Measurements from ENCODE around the gene FAIM2. TPM values are rescaled to one million over a fixed set of nuclear protein-coding genes. Genes with fewer than 3 reads are reported as not detected.

The FAIM2 gene
- total RNA-seq, 1 donor from 2014 or later, result not detected

DNA sequence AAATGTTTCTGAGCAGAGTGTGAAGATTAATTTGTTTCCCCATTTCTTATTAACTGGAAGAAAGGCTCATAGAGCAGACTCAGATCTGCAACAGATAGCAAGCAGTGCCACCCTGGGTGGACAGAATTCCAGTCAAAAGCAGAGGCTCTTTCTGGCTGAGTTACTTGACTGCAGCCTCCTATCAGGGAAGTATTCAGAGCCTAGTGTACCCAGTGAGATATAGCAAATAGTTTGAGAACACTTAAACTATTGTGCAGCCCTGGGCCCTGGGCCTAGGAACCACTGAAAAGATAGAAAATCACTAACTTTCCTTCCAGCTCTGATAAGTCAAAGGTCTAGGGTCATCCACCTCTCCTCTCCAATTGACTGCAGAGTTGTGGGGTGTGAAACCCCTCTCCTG is 35.6 kb upstream of the FAIM2 start:
- H3K4me3 ChIP-seq (ENCODE audit: low read depth, low read length), result no peak overlapping the region
- DNase-seq (ENCODE audit: low read depth), result no peak
- TF ChIP-seq, protein P1, sequence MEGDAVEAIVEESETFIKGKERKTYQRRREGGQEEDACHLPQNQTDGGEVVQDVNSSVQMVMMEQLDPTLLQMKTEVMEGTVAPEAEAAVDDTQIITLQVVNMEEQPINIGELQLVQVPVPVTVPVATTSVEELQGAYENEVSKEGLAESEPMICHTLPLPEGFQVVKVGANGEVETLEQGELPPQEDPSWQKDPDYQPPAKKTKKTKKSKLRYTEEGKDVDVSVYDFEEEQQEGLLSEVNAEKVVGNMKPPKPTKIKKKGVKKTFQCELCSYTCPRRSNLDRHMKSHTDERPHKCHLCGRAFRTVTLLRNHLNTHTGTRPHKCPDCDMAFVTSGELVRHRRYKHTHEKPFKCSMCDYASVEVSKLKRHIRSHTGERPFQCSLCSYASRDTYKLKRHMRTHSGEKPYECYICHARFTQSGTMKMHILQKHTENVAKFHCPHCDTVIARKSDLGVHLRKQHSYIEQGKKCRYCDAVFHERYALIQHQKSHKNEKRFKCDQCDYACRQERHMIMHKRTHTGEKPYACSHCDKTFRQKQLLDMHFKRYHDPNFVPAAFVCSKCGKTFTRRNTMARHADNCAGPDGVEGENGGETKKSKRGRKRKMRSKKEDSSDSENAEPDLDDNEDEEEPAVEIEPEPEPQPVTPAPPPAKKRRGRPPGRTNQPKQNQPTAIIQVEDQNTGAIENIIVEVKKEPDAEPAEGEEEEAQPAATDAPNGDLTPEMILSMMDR (conservative IDR thresholded peaks at IDR 0.05; ENCODE audit: low read depth, low read length), result no peak

DNA sequence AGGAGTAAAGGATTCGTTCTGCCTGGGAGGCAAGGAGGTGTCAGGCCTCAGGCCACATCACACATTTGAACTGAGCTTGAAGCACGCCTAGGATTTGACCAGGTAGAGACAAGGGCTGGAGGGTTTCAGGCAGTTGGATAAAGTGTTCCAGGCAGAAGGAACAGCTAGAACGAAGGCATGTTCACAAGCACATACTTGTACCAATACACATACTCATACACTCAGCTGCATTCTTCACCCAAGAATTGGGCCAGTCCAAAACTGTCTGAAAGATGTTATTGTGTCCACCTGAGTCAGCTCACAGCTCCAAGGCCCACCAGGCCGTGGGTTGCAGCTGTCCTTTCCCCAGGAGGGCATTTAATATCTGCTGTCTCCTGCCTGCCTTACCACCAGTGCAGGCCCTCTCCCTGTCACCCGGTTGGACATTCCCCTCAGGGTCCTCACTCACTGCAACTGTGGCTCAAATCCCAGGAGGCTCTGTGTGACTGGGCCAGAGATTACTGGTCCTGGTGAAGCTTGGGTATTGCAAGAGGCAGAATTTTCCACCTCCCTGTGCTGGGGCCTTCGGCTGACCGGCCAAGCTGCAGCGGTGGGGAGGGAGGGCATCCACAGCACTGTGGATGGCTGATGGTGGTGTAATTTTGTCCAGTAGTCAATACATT is 34.1 kb upstream of the FAIM2 start:
- TF ChIP-seq, protein P1 (conservative IDR thresholded peaks at IDR 0.05; ENCODE audit: low read depth, low read length), result no peak
- H3K4me3 ChIP-seq (ENCODE audit: low read depth, low read length), result no peak overlapping the region
- no peak for DNase-seq (ENCODE audit: low read depth)

DNA sequence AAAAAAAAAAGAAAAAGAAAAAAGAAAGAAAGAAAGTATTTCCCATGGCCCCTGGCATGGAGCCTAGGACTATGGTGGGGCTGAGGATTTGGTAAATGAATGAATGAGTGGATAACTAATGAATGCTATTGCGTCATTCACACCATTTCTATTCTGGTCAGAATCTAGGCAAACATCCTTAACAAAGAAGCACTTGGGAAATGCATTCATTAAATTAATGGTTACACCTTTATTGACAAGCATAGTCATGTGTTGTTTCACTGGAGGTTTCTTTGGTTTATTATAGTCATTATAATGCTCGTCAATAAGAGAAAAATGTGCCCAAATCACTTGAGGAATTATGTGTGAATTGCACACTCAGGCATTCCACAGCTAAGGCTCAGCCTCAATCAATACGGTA is 33.2 kb upstream of the FAIM2 start:
- TF ChIP-seq, protein P1 (conservative IDR thresholded peaks at IDR 0.05; ENCODE audit: low read depth, low read length), result no peak
- DNase-seq (ENCODE audit: low read depth), result no peak

DNA sequence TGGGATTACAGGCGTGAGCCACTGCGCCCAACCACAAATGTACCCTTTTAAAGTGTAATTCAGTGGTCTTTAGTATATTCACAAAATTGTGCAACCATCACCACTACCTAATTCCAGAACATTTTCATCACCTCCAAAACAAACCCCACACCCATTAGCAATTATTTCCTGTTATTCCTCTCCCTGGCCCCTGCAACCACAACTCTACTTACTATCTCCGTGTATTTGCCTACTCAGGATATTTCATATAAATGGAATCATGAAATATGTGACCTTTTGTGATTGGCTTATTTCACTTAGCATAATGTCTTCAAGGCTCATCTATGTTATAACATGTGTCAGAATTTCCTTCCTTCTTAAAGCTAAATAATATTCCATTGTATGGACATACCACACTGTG is 30.8 kb upstream of the FAIM2 start:
- no peak overlapping the region for H3K4me3 ChIP-seq (ENCODE audit: low read depth, low read length)
- no peak for DNase-seq (ENCODE audit: low read depth)
- TF ChIP-seq, protein P1 (conservative IDR thresholded peaks at IDR 0.05; ENCODE audit: low read depth, low read length), result no peak

More for the DNA sequence above, 33.2 kb upstream of the FAIM2 start:
- no peak overlapping the region for H3K4me3 ChIP-seq (ENCODE audit: low read depth, low read length)

DNA sequence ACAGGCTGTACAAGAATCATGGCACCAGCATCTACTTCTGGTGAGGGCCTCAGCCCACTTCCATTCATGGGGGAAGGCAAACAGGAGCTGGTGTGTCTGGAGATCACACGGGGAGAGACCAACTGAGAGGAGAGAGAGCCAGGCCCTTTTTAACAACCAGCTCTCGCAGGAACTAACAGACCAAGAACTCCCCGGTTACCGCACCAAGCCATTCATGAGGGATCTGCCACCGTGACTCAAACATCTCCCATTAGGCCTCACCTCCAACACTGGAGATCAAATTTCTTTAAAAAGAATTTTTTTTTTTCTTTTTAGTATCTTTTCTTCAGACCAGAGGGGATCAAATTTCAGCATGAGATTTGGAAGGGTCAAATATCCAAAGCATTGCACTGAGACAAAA is 30.1 kb upstream of the FAIM2 start:
- no peak overlapping the region for H3K4me3 ChIP-seq (ENCODE audit: low read depth, low read length)
- TF ChIP-seq, protein P1 (conservative IDR thresholded peaks at IDR 0.05; ENCODE audit: low read depth, low read length), result no peak
- DNase-seq (ENCODE audit: low read depth), result no peak

DNA sequence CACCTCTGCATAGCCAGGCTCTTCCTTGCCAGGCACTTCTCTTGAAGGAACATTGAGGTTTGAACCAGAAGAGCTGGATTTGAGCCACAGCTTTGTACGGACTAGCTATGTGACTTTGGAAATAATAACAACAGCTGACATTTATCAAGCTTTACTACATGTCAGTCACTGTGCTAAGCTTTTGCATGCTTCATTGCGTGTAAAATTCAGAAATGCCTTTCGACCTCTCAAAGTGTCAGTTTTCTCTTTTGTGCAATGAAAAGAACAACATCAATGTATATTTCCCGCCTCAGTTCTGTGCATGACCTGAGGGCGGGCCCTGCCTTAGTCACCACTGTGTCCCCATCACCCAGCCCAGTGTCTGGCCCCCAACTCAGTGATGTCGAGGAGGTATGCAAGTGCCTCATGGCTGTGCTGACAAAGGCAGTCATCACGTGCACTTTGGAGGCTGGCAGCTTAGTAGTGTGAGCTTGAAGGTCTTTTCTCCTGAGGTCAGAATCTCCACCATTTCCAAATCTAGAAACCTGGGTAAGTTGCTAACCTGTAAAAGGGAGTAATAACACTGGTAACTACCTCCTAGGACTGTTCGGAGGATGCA is 28.9 kb upstream of the FAIM2 start:
- no peak overlapping the region for H3K4me3 ChIP-seq (ENCODE audit: low read depth, low read length)
- TF ChIP-seq, protein P1 (conservative IDR thresholded peaks at IDR 0.05; ENCODE audit: low read depth, low read length), result no peak
- DNase-seq (ENCODE audit: low read depth), result no peak

DNA sequence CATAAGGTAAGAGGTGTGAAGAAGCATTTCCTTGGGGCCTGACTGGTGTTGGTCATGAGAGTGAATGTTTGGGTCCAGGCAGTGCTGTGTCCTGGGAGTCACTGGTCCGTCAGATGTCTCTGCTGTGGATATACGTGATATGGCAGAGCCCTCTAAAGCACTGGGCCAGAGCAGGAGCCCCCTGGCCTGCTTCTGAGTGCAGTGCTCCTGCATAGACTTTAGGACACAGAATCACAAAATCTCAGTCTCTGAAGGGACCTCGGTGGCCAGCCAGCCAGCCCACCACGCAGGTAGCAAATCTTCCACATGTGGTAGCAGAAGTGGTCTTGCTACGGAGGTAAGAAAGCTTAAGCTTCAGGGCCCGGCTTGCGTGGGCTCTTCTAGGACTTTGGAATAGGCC is 28.3 kb upstream of the FAIM2 start:
- no peak overlapping the region for H3K4me3 ChIP-seq (ENCODE audit: low read depth, low read length)
- DNase-seq (ENCODE audit: low read depth), result no peak
- TF ChIP-seq, protein P1 (conservative IDR thresholded peaks at IDR 0.05; ENCODE audit: low read depth, low read length), result no peak
